ENCODE measurements around the gene NPFF. TPM values are rescaled to one million over a fixed set of nuclear protein-coding genes. Genes with fewer than 3 reads are reported as not detected.

NPFF gene
- total and polyA plus RNA-seq, 2 of the 13 experiments (the other 11 are each of a cell fraction or from before 2014, with no cell fraction given), result not detected

DNA sequence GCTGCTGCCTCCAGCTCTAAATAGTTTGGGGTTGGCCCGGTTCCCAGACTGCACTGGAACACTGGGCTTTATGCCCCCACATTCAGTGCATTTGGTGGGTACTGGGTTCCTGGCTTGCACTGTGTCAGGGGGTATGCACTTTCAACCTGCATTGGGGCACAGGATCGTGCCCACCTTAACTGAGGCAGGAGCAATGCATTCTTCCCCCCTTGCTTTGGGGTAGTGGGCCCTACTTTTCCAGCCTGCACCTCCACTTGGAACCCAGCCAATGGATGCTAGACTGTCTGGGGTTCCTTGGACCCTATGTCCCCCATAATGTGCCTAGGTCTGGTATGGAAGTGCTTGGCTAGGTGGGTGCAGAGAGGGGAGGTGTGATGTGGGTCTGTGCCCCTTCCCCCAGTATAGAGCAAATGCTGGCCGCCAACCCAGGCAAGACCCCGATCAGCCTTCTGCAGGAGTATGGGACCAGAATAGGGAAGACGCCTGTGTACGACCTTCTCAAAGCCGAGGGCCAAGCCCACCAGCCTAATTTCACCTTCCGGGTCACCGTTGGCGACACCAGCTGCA lies 5.6 kb downstream of the NPFF start (continued):
- no peak for TF ChIP-seq THYN1 (CRISPR knock-in tag; IDR thresholded peaks at IDR 0.05; ENCODE audit: borderline replicate concordance, low read depth)
- TF ChIP-seq JARID2 (CRISPR knock-in tag; IDR thresholded peaks at IDR 0.05; ENCODE audit: insufficient replicate concordance), result no peak
- 0 out of 2 replicates have a peak, but pooled peaks have one; percentile 9 for TF ChIP-seq MIER3 (CRISPR knock-in tag; IDR thresholded peaks at IDR 0.05; ENCODE audit: borderline replicate concordance)
- no peak for TF ChIP-seq NR2C2 (CRISPR knock-in tag; IDR thresholded peaks at IDR 0.05; ENCODE audit: borderline replicate concordance)
- no peak for TF ChIP-seq DBP (CRISPR knock-in tag; IDR thresholded peaks at IDR 0.05; ENCODE audit: not compliant biosample characterization)
- no peak for TF ChIP-seq NFE2L1 (CRISPR knock-in tag; IDR thresholded peaks at IDR 0.05; ENCODE audit: borderline replicate concordance)
- TF ChIP-seq ZNF563 (CRISPR knock-in tag; IDR thresholded peaks at IDR 0.05), result no peak
- TF ChIP-seq, protein P1, sequence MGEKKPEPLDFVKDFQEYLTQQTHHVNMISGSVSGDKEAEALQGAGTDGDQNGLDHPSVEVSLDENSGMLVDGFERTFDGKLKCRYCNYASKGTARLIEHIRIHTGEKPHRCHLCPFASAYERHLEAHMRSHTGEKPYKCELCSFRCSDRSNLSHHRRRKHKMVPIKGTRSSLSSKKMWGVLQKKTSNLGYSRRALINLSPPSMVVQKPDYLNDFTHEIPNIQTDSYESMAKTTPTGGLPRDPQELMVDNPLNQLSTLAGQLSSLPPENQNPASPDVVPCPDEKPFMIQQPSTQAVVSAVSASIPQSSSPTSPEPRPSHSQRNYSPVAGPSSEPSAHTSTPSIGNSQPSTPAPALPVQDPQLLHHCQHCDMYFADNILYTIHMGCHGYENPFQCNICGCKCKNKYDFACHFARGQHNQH (CRISPR knock-in tag; IDR thresholded peaks at IDR 0.05), result no peak
- TF ChIP-seq IRX3 (CRISPR knock-in tag; IDR thresholded peaks at IDR 0.05; ENCODE audit: borderline replicate concordance, low read depth), result peak; percentile 76; the same call in 1 of the 2 replicates
- TF ChIP-seq TEAD2 (CRISPR knock-in tag; IDR thresholded peaks at IDR 0.05), result no peak
- TF ChIP-seq, protein P2, sequence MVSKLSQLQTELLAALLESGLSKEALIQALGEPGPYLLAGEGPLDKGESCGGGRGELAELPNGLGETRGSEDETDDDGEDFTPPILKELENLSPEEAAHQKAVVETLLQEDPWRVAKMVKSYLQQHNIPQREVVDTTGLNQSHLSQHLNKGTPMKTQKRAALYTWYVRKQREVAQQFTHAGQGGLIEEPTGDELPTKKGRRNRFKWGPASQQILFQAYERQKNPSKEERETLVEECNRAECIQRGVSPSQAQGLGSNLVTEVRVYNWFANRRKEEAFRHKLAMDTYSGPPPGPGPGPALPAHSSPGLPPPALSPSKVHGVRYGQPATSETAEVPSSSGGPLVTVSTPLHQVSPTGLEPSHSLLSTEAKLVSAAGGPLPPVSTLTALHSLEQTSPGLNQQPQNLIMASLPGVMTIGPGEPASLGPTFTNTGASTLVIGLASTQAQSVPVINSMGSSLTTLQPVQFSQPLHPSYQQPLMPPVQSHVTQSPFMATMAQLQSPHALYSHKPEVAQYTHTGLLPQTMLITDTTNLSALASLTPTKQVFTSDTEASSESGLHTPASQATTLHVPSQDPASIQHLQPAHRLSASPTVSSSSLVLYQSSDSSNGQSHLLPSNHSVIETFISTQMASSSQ (IDR thresholded peaks at IDR 0.05; ENCODE audit: low read depth), result no peak
- TF ChIP-seq, protein P2 (CRISPR knock-in tag; IDR thresholded peaks at IDR 0.05; ENCODE audit: borderline replicate concordance), result no peak
- TF ChIP-seq HNRNPUL1 (IDR thresholded peaks at IDR 0.05; ENCODE audit: low read depth, low read length), result no peak
- TF ChIP-seq ZBTB3 (CRISPR knock-in tag; IDR thresholded peaks at IDR 0.05; ENCODE audit: borderline replicate concordance, low read depth), result no peak
- no peak for TF ChIP-seq MEF2D (CRISPR knock-in tag; IDR thresholded peaks at IDR 0.05)
- no peak for TF ChIP-seq ZNF773 (CRISPR knock-in tag; IDR thresholded peaks at IDR 0.05; ENCODE audit: borderline replicate concordance)
- TF ChIP-seq ZNF354B (CRISPR knock-in tag; IDR thresholded peaks at IDR 0.05), result 0 out of 2 replicates have a peak, but pooled peaks have one; percentile 51
- no peak for TF ChIP-seq CREM (IDR thresholded peaks at IDR 0.05)
- TF ChIP-seq CREM (CRISPR knock-in tag; IDR thresholded peaks at IDR 0.05), result no peak
- TF ChIP-seq REPIN1 (CRISPR knock-in tag; IDR thresholded peaks at IDR 0.05; ENCODE audit: borderline replicate concordance, low read depth), result no peak
- no peak for TF ChIP-seq ARHGAP35 (CRISPR knock-in tag; IDR thresholded peaks at IDR 0.05; ENCODE audit: borderline replicate concordance)
- TF ChIP-seq ZNF891 (CRISPR knock-in tag; IDR thresholded peaks at IDR 0.05), result no peak; the same call in 1 of the 2 replicates
- TF ChIP-seq, protein P3, sequence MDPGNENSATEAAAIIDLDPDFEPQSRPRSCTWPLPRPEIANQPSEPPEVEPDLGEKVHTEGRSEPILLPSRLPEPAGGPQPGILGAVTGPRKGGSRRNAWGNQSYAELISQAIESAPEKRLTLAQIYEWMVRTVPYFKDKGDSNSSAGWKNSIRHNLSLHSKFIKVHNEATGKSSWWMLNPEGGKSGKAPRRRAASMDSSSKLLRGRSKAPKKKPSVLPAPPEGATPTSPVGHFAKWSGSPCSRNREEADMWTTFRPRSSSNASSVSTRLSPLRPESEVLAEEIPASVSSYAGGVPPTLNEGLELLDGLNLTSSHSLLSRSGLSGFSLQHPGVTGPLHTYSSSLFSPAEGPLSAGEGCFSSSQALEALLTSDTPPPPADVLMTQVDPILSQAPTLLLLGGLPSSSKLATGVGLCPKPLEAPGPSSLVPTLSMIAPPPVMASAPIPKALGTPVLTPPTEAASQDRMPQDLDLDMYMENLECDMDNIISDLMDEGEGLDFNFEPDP (CRISPR knock-in tag; conservative IDR thresholded peaks at IDR 0.05), result no peak
